G401.6 (cell line): ENCODE measurements around the gene EAPP.
A peak's percentile ranks its signal among the peaks of the same experiment; 100 is the strongest.
"Not testable (repeated sequence)": the region's sequence is repeated elsewhere in the genome, so short reads cannot be mapped to it uniquely, and the experiment has no call there.

Experiments
- FAIRE-seq: peaks from 2 replicates; lab custom pipeline; 2012; peaks lifted over from hg19 to GRCh38; lab: Jason Lieb, UNC

Gene EAPP, protein sequence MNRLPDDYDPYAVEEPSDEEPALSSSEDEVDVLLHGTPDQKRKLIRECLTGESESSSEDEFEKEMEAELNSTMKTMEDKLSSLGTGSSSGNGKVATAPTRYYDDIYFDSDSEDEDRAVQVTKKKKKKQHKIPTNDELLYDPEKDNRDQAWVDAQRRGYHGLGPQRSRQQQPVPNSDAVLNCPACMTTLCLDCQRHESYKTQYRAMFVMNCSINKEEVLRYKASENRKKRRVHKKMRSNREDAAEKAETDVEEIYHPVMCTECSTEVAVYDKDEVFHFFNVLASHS

DNA sequence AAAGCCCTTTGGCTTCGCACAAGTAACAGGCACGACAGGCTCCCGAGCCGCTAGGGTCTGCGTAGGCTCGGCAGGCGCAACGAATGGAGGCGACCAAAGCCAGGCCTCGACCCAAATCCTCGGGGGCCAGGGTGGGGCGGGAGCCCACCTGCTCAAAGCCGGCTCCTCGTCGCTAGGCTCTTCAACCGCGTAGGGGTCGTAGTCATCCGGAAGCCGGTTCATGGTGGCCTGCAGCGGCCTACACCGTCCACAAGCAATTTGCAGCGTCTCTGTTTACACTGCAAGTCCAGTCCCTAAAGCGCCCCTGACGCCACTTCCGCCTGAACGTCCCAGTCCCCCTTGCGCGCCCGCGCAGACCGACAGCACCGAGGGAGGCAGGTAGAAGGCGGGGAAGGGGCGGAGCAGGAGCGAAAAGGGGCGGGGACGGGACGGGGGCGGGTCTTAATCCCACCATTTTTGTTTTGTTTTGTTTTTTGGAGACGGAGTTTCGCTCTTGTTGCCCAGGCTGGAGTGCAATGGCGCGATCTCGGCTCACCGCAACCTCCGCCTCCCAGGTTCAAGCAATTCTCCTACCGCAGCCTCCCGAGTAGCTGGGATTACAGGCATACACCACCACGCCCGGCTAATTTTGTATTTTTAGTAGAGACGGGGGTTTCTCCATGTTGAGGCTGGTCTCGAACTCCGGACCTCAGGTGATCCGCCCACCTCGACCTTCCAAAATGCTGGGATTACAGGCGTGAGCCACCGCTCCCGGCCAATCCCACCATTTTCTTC lies at the start of gene EAPP:
Gene EAPP (minus strand): TSS at position 295 of the 774 bp plus-strand sequence. CDS start 73 bp downstream, at position 222.
- peak; percentile 66 for FAIRE-seq

DNA sequence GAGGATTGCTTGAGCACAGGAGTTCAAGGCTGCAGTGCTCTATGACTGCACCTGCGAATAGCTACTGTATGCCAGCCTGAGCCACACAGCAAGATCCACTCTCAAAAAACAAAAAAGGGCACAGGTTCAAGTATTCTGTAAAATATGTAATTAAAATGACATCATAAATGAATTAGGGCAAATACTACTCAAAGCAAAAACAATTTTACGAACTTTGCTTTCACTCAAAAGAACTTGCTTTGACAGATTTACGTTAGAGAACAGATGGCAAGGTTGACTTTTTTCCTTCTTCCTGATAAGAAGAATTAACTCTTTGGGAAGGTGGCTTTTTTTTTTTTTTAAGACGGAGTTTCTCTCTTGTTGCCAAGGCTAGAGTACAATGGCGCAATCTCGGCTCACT lies 44.0 kb upstream of the EAPP start:
- FAIRE-seq: no peak

DNA sequence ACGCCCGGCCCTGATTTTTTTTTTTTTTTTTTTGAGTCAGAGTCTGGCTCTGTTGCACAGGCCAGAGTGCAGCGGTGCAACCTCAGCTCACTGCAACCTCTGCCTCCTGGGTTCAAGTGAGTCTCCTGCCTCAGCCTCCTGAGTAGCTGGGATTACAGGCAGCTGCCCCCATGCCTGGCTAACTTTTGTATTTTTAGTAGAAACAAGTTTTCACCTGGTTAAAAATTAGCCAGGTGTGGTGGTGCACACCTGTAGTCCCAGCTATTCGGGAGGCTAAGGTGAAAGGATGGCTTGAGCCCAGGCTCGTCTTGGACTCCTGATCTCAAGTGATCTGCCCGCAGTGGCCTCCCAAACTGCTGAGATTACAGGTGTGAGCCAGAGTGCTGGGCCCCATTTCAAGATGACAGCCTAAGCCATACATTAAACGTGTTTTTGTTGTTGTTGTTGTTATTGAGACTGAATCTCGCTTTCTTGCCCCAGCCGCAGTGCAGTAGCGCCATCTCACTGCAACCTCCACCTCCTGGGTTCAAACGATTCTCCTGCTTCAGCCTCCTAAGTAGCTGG lies 42.7 kb upstream of the EAPP start:
- FAIRE-seq: no peak

DNA sequence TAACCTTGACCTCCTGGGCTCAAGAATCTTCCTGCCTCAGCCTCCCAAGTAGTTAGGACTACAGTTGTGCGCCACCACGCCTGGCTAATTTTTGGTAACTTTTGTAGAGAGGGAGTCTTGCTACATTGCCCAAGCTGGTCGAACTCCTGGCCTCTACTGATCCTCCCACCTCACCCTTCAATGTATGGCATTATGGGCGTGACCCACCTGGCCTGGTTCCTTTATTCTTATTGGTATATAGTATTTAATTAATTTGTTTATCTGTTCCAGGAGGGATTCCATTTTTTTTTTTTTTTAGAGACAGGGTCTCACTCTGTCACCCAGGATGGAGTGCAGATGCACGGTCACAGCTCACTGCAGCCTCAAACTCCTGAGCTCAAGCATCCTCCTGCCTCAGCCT lies 40.9 kb upstream of the EAPP start:
- FAIRE-seq: no peak

DNA sequence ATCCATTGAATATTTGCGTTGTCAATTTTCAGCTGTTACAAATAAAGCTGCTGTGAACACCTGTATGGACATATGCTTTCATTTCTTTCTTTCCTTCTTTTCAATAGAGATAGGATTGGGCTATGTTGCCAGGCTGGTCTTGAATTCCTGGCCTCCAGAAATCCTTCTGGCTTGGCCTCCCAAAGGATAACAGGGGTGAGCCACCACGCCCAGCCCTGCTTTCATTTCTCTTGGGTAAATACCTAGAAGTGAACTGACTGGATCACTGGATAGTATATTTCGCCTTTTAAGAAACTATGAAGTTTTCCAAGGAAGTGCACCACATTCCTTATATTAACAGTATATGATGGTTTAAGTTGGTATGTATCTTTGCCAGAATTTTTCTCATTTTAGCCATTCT lies 32.3 kb upstream of the EAPP start:
- FAIRE-seq: no peak

DNA sequence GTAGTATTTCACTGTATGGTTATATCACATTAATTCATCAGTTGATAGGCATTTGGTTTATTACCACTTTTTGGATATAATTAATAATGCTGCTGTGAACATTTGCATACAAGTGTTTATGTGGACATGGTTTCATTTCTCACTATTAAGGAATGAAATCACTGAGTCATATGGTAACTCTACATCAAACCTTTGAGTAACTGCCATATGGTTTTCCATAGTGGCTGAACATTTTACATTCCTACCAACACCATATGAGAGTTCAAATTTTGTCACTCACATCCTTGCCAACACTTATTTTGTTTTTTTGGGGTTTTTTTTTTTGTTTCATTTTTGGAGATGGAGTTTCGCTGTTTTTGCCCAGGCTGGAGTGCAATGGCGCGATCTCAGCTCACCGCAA lies 30.2 kb upstream of the EAPP start:
- FAIRE-seq: no peak

DNA sequence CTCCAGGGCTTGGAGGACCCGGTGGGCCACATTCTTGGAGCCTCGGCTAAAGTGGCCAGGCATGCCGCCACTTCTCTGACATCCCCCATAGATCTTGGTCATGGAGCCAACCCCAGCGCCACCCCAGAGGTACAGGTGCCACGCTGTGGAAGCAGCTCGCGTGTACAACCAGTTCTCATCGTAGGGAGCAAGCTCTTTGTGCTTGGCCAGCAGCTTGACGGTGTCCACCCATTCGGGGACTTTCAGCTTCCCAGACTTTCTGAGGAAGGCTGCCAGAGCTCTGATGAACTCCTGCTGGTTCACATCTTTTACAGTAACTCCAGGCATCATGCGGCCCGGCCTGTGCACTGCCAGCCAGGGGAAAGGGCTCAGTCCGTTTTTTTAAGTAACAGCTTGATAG lies 29.3 kb upstream of the EAPP start:
- no peak for FAIRE-seq

DNA sequence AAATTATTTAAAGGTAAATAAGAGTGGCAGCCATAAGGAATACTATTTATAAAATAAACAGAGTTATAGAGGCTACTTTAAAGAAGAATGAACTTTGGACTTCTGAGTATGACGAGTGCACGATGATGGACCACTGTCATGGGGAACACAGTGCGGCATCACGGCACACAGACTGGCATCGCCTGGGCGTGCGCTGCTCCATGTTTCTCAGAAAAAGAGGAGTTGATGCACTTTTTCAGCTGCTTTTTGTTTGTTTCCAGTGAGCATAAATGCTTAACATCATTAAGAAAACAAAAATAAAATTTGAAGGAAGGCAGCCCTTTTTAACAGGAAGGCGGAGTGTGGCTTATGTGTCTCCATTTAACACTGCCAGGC lies 23.3 kb upstream of the EAPP start:
- FAIRE-seq: no peak

DNA sequence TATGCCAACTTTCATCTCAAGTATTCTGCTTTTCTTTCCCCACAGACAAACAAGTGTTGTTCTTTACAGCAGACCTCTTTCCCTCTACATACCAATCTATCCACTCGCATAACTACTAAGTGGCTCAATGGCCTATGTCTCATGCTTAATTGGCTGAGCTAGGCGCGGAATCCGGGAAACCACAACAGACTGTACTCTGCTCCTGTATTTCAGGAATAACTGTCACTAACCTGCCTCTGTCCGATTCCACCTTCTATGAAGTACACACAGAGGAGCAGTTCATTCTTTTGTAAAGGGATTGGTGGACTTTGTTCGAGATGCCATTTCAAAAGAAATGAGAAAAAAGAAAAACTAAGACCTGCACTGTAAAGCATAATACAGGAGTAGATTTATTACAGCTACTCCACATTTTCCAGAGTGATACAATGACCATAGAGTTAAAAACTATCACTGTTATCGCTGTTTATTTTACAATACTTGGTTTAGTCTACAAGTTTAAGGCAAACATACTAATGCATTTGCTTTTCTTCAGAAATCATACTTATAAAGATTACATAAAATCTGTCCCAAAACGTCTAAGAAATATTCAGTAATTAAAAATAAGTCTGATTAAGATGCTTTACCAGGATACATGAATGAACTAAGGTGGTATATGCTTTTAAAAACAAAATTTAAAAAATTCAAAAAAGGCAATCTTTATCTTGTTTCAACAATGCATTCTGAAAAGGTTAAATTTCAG lies 22.7 kb upstream of the EAPP start:
- FAIRE-seq: not testable (repeated sequence)

DNA sequence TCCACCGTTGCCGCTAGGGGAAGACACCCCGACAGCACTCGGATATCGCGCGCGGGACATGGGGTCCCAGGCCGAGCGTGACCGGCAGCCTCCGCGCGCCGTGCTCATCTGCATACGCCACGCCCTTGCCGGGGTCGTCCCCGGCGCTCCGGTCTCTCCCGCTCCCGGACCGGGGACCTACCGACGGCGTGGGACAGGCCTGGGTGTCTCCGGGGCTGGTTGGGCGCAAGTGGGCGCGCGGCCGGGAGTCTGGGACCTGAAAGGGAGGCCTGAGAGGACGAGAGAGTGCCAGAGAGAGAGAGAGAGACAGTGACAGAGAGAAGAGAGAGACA lies 17.0 kb upstream of the EAPP start:
- FAIRE-seq: not testable (repeated sequence)

DNA sequence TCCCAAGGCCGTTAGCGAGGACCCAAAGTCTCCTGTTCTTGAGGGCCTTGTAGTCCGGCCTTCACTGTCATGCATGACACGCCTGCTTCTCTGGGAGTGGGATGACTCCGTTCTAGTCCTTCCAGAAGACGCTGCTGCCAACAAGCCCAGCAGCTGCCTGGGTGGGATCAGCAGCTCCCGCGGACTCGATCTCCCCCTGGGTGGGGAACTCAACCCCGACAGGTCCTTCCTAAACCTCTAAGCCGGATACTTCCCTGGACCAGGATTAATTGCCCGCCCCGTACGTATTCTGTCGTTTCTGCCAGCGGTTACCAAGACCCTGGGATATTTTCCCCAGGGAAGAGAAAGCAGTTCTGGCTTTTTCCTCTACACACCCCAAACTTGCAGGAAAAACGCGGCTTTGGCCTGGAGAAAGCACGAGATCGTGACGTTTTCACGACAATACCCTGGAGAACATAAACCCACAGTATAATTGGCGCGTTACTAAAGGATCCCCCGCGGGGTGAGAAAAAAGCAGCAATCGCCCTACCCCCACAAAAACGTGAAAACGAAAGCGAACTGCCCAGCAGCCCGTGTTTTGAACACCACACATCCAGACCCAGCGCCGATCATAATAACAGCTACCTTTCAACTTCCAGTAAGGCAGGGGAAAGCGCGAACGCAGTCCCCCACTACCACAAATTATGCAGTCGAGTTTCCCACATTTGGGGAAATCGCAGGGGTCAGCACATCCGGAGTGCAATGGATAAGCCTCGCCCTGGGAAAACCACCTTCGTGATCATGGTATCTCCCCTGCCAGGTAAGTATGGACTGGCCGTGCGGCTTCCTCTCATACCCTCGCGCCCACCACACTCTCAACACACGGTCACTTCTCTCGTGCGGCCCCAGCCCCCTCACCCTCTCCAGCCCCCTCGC lies 16.3 kb upstream of the EAPP start:
- FAIRE-seq: peak; percentile 96

DNA sequence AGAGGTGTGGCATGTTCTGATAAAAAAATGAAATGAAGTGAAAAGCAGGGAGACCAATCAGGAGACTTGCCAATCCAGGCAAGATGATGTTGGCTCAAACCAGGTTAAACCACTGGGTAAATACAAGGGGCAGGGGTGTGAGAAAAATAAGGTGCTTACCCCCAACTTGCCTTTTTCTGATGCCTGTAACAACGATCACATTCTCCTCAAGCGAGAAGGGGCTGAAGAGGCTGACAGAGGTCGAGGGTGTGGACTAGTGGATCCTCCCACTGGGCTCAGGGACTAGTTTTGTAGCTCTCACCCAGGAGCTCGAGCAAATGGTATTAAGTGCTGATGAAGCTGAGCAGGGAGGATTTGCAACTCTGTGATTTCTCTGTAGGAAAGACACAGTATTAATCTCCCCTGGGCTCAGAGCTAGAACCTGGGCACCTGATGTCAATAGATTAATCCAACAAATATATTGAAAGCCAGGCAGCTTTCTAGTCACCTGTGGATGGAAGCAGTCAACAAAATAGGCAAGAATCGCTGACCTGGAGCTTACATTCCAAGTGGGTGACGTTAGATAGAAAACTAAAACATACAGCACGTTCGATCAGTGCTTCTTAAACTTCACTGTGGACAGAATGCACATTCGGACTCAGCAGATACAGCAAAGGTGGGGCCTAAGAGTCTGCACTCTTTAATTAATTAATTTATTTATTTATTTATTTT lies 15.2 kb upstream of the EAPP start:
- FAIRE-seq: no peak

DNA sequence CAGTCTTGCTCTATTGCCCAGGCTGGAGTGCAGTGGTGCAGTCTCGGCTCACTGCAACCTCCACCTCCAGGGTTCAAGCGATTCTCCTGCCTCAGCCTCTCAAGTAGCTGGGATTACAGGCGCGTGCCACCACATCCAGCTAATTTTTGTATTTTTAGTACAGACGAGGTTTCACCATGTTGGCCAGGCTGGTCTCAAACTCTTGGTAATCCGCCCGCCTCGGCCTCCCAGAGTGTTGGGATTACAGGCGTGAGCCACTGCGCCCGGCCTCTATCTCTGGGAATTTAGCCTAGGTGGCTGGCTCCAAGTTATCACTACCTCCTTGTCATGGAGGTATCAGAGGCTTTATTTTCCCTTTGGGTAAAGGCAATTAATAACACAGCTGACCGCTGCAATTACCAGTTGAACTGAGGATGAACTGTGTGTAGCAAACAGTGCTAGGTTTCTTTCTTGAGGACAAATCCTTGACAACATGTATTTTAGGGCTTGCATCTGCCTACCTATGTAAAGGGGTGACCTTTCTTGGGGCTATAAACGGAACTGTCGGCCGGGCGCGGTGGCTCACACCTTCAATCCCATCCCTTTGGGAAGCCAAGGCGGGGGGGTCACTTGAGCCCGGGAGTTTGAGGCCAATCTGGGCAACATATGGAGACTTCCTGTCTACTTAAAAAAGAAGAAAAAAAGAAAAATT lies 9.9 kb upstream of the EAPP start:
- not testable (repeated sequence) for FAIRE-seq

DNA sequence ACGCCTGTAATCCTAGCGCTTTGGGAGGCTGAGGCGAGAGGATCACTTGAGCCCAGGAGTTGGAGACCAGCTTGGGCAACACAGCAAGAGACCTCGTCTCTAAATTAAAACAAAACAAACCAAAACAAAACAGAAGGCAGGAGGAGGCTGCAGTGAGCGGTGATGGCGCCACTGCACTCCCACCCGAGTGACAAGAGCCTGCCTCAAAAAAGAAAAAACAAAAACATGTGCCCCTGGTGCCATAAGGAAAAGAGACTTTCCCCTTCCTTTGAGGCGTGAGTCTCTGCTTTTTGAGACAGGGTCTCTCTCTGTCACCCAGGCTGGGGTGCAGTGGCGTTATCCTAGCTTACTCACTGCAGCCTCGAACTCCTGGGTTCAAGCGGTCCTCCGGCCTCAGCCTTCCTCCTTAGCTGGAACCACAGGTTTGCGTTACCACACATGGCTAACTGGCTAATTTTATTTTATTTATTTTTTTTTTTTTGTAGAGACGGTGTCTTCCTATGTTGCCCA lies 9.0 kb upstream of the EAPP start:
- FAIRE-seq: no peak

DNA sequence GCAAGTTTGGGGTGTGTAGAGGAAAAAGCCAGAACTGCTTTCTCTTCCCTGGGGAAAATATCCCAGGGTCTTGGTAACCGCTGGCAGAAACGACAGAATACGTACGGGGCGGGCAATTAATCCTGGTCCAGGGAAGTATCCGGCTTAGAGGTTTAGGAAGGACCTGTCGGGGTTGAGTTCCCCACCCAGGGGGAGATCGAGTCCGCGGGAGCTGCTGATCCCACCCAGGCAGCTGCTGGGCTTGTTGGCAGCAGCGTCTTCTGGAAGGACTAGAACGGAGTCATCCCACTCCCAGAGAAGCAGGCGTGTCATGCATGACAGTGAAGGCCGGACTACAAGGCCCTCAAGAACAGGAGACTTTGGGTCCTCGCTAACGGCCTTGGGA lies 7.6 kb upstream of the EAPP start:
- FAIRE-seq: not testable (repeated sequence)

DNA sequence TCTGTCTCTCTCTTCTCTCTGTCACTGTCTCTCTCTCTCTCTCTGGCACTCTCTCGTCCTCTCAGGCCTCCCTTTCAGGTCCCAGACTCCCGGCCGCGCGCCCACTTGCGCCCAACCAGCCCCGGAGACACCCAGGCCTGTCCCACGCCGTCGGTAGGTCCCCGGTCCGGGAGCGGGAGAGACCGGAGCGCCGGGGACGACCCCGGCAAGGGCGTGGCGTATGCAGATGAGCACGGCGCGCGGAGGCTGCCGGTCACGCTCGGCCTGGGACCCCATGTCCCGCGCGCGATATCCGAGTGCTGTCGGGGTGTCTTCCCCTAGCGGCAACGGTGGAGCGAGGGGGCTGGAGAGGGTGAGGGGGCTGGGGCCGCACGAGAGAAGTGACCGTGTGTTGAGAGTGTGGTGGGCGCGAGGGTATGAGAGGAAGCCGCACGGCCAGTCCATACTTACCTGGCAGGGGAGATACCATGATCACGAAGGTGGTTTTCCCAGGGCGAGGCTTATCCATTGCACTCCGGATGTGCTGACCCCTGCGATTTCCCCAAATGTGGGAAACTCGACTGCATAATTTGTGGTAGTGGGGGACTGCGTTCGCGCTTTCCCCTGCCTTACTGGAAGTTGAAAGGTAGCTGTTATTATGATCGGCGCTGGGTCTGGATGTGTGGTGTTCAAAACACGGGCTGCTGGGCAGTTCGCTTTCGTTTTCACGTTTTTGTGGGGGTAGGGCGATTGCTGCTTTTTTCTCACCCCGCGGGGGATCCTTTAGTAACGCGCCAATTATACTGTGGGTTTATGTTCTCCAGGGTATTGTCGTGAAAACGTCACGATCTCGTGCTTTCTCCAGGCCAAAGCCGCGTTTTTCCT lies 7.0 kb upstream of the EAPP start:
- peak; percentile 99 for FAIRE-seq

DNA sequence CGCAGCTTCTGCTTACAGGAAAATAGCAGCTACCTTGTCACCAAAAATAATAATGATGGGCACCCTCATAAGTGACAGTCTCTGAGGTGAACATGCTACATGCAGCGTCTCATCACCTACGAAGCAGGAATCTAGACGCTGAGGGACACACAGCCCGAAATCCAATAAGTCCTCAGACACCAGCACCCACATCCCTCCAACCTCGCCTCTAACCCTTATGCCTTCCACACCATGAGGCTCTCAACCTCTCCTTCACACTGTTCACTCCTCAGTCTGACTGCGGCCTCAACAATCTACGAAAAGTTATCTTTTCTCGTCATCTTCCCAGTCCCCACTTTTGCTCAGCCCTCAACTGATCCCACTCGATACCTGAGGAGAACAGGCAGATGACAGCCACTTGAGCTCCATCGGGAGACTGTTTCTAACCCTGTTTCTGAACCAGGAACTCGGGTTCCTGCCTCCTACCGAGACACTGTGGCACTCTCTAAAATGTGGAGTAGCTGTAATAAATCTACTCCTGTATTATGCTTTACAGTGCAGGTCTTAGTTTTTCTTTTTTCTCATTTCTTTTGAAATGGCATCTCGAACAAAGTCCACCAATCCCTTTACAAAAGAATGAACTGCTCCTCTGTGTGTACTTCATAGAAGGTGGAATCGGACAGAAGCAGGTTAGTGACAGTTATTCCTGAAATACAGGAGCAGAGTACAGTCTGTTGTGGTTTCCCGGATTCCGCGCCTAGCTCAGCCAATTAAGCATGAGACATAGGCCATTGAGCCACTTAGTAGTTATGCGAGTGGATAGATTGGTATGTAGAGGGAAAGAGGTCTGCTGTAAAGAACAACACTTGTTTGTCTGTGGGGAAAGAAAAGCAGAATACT lies 919 bp upstream of the EAPP start:
- not testable (repeated sequence) for FAIRE-seq

DNA sequence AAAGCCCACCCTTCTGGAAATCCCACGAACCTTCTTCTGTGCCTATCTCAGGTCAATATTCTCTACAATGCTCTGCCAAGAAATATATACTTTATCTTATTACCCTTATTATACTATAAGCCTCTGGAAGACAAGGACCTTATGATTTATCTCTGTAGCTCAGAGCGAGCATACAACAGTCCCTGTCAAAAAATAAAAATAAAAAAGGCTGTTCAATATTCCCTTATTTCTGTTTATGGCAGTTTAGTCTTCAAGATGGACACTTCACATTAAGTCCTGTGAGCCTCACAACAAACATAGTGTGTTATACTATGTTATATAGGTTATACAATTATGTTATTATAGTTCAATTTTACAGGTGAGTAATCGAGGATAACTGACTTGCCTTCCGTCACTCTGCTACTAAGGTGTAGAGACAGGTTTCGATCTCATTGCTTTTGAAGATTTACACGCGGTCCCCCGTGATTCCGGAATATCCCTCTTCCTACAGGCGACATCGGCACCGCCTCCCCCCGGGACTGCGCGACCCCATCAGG lies 562 bp downstream of the EAPP start:
- FAIRE-seq: no peak
